K562 (cell line): ENCODE data around the gene CALCOCO2. TPM values are rescaled to one million over a fixed set of nuclear protein-coding genes. Genes with fewer than 3 reads are reported as not detected.

Source experiments
- BCLAF1 ChIP-seq, 2 experiments: fragments of 450-650 bp in 1 of 2; IDR thresholded peaks; 2 replicates each; pipeline ENCODE4 v1.6.1; 2011 to 2017; ENCODE audit warnings: low read depth in 2 of 2, antibody characterized with exemption in 1 of 2, borderline replicate concordance in 1 of 2, low read length in 1 of 2, mild to moderate bottlenecking in 1 of 2, mixed read lengths in 1 of 2; ENCODE audit not compliant: control insufficient read depth in 1 of 2
- EP300 ChIP-seq: IDR thresholded peaks from 2 replicates; pipeline ENCODE4 v1.6.1; 2012; ENCODE audit warnings: low read length, improper control_type of control experiment
- FOS ChIP-seq: IDR thresholded peaks from 3 replicates; pipeline ENCODE4 v1.6.1; 2011; ENCODE audit not compliant: insufficient read length; ENCODE audit errors: extremely low read depth
- HEY1 ChIP-seq: fragments of 250-450 bp; sonication (Bioruptor Pico); IDR thresholded peaks from 2 replicates; pipeline ENCODE4 v1.5.0; 2020; ENCODE audit warnings: mild to moderate bottlenecking, moderate library complexity, borderline replicate concordance
- MLX ChIP-seq, 2 experiments: fragments of 450-650 bp in 1 of 2; sonication (generic) in 1 of 2; formaldehyde crosslinking; conservative IDR thresholded peaks; 2 replicates each; pipeline versions ENCODE4 v1.4.0 to v1.8.1; 2020 to 2022; ENCODE audit warnings: mild to moderate bottlenecking in 1 of 2, missing genetic modification reagents in 1 of 2
- POLR3A ChIP-seq: IDR thresholded peaks from 2 replicates; pipeline ENCODE4 v1.6.1; 2011; ENCODE audit warnings: borderline replicate concordance, mild to moderate bottlenecking, moderate library complexity; ENCODE audit not compliant: insufficient read length, insufficient read depth; ENCODE audit errors: extremely low read depth
- TCF7L2 ChIP-seq: fragments of 150-350 bp; IDR thresholded peaks from 2 replicates; pipeline ENCODE4 v1.6.1; 2016; ENCODE audit warnings: low read depth, mild to moderate bottlenecking, low read length, moderate library complexity
- TFAP4 ChIP-seq: sonication (generic); formaldehyde crosslinking; IDR thresholded peaks from 2 replicates; pipeline ENCODE4 v1.8.0; 2022; ENCODE audit warnings: missing genetic modification reagents, mild to moderate bottlenecking, moderate library complexity, borderline replicate concordance
- ZBTB11 ChIP-seq, 3 experiments: fragments of 200-800 bp in 1 of 3; fragments of 250-450 bp in 1 of 3; fragments of 450-650 bp in 1 of 3; sonication (Bioruptor Pico) in 1 of 3; sonication (Bioruptor generic) in 1 of 3; formaldehyde crosslinking in 1 of 3; IDR thresholded peaks; 2 replicates each; pipeline versions ENCODE4 v1.6.1 to v1.8.0; 2016 to 2022; ENCODE audit warnings: mild to moderate bottlenecking in 2 of 3, missing genetic modification characterization in 2 of 3, missing compliant biosample characterization in 1 of 3, moderate library complexity in 1 of 3
- ZNF277 ChIP-seq: fragments of 250-450 bp; sonication (Bioruptor Pico); IDR thresholded peaks from 2 replicates; pipeline ENCODE4 v1.8.0; 2022; ENCODE audit warnings: inconsistent platforms, mild to moderate bottlenecking, moderate library complexity, borderline replicate concordance
- ZNF280A ChIP-seq: fragments of 450-650 bp; IDR thresholded peaks from 2 replicates; pipeline ENCODE4 v1.6.1; 2018; ENCODE audit warnings: mild to moderate bottlenecking, low read depth; ENCODE audit not compliant: partially characterized antibody
- ZNF57 ChIP-seq: fragments of 450-650 bp; formaldehyde crosslinking; IDR thresholded peaks from 2 replicates; pipeline ENCODE4 v1.4.0; 2020; ENCODE audit warnings: mild to moderate bottlenecking, moderate library complexity
- polyA plus RNA-seq, 8 experiments: library from polyadenylated mRNA; depleted of rRNA in 4 of 8; stranded (reverse) in 5 of 8; unstranded in 3 of 8; fragments of >200 nt; fragmentation: Nextera tagmentation in 2 of 8; fragmentation: Illumina TruSeq in 1 of 8; extraction: Ambion mirVana in 2 of 8; extraction: Trizol in 1 of 8; gene quantifications; 2 replicates each; pipeline versions ENCODE4 v1.2.1 to v1.2.3, GENCODE V29; 2011 to 2014; ENCODE audit warnings: inconsistent platforms in 1 of 8, missing spikeins in 1 of 8
- total RNA-seq, 7 experiments: library from RNA; depleted of rRNA in 6 of 7; stranded (reverse); fragments of >200 nt in 6 of 7; fragmentation: Illumina TruSeq in 2 of 7; extraction: Trizol in 2 of 7; gene quantifications; 2 replicates each; pipeline versions ENCODE4 v1.2.1 to v1.2.3, GENCODE V29; 2011 to 2021; ENCODE audit warnings: low replicate concordance in 1 of 7

Gene CALCOCO2
- total and polyA plus RNA-seq, 9 of the 15 experiments (the other 6 are each of a cell fraction or from before 2014, with no cell fraction given) = 24.1 to 87.3 (median 67.5) TPM

GRCh38 chr17:48825446-48826381, 5.1 kb upstream of the CALCOCO2 start (continued):
- peak in 1 of 3 experiments; percentile 94; a peak in 2 of 6 replicates for TF ChIP-seq ZBTB11 (CRISPR knock-in tag; IDR thresholded peaks at IDR 0.05)
- TF ChIP-seq TCF7L2 = no peak
- TF ChIP-seq ZNF277 (CRISPR knock-in tag) = no peak
- no peak for TF ChIP-seq TFAP4 (CRISPR knock-in tag)
- TF ChIP-seq MLX (CRISPR knock-in tag; conservative IDR thresholded peaks at IDR 0.05) = no peak
- TF ChIP-seq HEY1 (CRISPR knock-in tag) = no peak
- TF ChIP-seq FOS = no peak
- TF ChIP-seq POLR3A = no peak
- peak; percentile 80; the same call in 1 of the 2 replicates for TF ChIP-seq ZNF57 (CRISPR knock-in tag)
- TF ChIP-seq ZNF280A = no peak
- TF ChIP-seq EP300 = peak; percentile 59; the same call in 1 of the 2 replicates
- no peak for TF ChIP-seq BCLAF1 (IDR thresholded peaks at IDR 0.05; ENCODE audit: borderline replicate concordance in 1 of 2, control insufficient read depth in 1 of 2, low read depth in 2 of 2, low read length in 1 of 2)
